OCI-LY1 (cell line): ENCODE data around the gene ZDHHC1.

Experiments
- EZH2 ChIP-seq: fragments of 200-600 bp; sonication (generic), shearing (Covaris generic); IDR thresholded peaks from 2 replicates; pipeline ENCODE4 v1.8.0; 2017; ENCODE audit warnings: borderline replicate concordance, mixed run types, mild to moderate bottlenecking, antibody characterized with exemption, low read length, moderate library complexity, mixed read lengths
- TF ChIP-seq, protein P1 (sequence below): fragments of 200-600 bp; sonication (generic), shearing (Covaris generic); IDR thresholded peaks from 2 replicates; pipeline ENCODE4 v1.5.1; 2017; ENCODE audit warnings: mild to moderate bottlenecking, antibody characterized with exemption, low read length, moderate library complexity, mixed read lengths

DNA sequence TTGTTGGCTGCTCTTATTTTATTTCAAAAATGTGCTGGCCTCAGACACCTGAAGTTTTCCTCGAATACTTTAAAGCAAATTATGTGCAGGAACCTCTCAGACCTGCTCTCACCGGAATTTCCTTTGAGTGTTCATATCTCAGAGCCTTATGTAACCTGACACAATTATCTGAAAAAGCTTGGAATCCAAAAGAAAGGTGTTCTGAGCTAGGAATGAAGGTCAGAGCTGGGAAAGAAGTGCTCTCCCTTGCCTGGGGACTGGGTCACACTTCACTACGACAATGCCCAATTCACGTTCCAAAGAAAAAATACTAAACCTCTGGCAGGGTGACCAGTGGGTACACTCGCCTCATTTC lies 8.0 kb upstream of the ZDHHC1 start:
- TF ChIP-seq, protein P1, sequence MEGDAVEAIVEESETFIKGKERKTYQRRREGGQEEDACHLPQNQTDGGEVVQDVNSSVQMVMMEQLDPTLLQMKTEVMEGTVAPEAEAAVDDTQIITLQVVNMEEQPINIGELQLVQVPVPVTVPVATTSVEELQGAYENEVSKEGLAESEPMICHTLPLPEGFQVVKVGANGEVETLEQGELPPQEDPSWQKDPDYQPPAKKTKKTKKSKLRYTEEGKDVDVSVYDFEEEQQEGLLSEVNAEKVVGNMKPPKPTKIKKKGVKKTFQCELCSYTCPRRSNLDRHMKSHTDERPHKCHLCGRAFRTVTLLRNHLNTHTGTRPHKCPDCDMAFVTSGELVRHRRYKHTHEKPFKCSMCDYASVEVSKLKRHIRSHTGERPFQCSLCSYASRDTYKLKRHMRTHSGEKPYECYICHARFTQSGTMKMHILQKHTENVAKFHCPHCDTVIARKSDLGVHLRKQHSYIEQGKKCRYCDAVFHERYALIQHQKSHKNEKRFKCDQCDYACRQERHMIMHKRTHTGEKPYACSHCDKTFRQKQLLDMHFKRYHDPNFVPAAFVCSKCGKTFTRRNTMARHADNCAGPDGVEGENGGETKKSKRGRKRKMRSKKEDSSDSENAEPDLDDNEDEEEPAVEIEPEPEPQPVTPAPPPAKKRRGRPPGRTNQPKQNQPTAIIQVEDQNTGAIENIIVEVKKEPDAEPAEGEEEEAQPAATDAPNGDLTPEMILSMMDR: no peak
- TF ChIP-seq EZH2: no peak
